ENCODE results near the gene FADS2.

The FADS2 gene

GRCh38 chr11:61781585-61781984 lies 46.5 kb upstream of the FADS2 start:
- no peak for TF ChIP-seq PKNOX1 (IDR thresholded peaks at IDR 0.05)
- TF ChIP-seq CTBP1 (IDR thresholded peaks at IDR 0.05; ENCODE audit: borderline replicate concordance) = no peak
- no peak for TF ChIP-seq ARNT (IDR thresholded peaks at IDR 0.05)
- TF ChIP-seq LEF1 (IDR thresholded peaks at IDR 0.05; ENCODE audit: borderline replicate concordance) = no peak
- TF ChIP-seq BHLHE40 (IDR thresholded peaks at IDR 0.05; ENCODE audit: borderline replicate concordance) = no peak
- TF ChIP-seq FOXA1 (IDR thresholded peaks at IDR 0.05) = no peak
- TF ChIP-seq NFRKB (IDR thresholded peaks at IDR 0.05) = no peak
- no peak for TF ChIP-seq SUZ12 (IDR thresholded peaks at IDR 0.05)
- no peak for TF ChIP-seq ELF4 (IDR thresholded peaks at IDR 0.05)
- POLR2A ChIA-PET = interaction anchor here (2.7 kb wide), 1 partner anchor 11 kb away, joined by 17 read pairs; the partner anchor contains the start of genes FEN1 and TMEM258
- no peak for DNase-seq (ENCODE audit: extremely low spot score)
- CTCF ChIA-PET = no interaction called here

DNA sequence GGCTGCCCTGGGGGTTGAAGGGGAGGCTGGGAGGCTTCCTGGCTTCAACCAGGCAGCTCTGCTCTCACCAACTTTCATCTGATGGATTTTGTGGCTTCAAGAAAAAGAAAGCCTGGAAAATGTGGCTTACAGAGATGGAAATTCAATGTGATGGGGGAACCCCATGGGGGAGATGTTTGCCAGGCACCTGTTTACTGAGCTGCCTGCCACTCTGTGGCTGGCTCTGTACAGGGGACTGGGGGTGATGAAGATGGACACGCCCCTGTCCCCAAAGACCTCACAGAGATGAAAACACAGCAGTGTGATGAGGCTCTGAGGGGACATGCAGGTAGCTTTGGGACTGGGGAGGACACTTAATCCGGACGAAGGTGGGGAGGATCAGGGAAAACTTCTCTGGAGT lies 45.8 kb upstream of the FADS2 start:
- TF ChIP-seq FOXA1 (IDR thresholded peaks at IDR 0.05) (no peak), ELF4 (IDR thresholded peaks at IDR 0.05) (no peak), SP1 (IDR thresholded peaks at IDR 0.05) (no peak), NFRKB (IDR thresholded peaks at IDR 0.05) (no peak), BHLHE40 (IDR thresholded peaks at IDR 0.05; ENCODE audit: borderline replicate concordance) (no peak), SUZ12 (IDR thresholded peaks at IDR 0.05) (no peak), FOXM1 (IDR thresholded peaks at IDR 0.05; ENCODE audit: borderline replicate concordance) (no peak), HDGF (IDR thresholded peaks at IDR 0.05; ENCODE audit: borderline replicate concordance) (no peak), ZNF384 (IDR thresholded peaks at IDR 0.05) (no peak), ARNT (IDR thresholded peaks at IDR 0.05) (no peak), CTBP1 (IDR thresholded peaks at IDR 0.05; ENCODE audit: borderline replicate concordance) (no peak), FOXK2 (IDR thresholded peaks at IDR 0.05) (no peak), LEF1 (IDR thresholded peaks at IDR 0.05; ENCODE audit: borderline replicate concordance) (no peak)
- DNase-seq (ENCODE audit: extremely low spot score) = no peak
- POLR2A ChIA-PET = interaction anchor here (0.7 to 2.7 kb wide), 2 partner anchors 10 to 35 kb away, joined by 3 to 17 read pairs; partner anchors contain the start of genes FEN1 and TMEM258
- CTCF ChIA-PET = interaction anchor here (0.7 kb wide), 1 partner anchor 305 kb away, joined by 3 read pairs; no protein-coding TSS in a partner anchor

- POLR2A ChIA-PET = interaction anchor here (0.7 to 2.7 kb wide), 2 partner anchors 10 to 35 kb away, joined by 3 to 17 read pairs; partner anchors contain the start of genes FEN1 and TMEM258
- TF ChIP-seq FOXA1 (IDR thresholded peaks at IDR 0.05) (no peak), L3MBTL2 (conservative IDR thresholded peaks at IDR 0.05) (no peak), BHLHE40 (IDR thresholded peaks at IDR 0.05; ENCODE audit: borderline replicate concordance) (no peak), CTBP1 (IDR thresholded peaks at IDR 0.05; ENCODE audit: borderline replicate concordance) (no peak)
- CTCF ChIA-PET = interaction anchor here (0.7 kb wide), 1 partner anchor 306 kb away, joined by 3 read pairs; no protein-coding TSS in a partner anchor
- no peak for DNase-seq (ENCODE audit: extremely low spot score)
Measured at GRCh38 chr11:61782841-61783240, 45.3 kb upstream of the FADS2 start.

DNA sequence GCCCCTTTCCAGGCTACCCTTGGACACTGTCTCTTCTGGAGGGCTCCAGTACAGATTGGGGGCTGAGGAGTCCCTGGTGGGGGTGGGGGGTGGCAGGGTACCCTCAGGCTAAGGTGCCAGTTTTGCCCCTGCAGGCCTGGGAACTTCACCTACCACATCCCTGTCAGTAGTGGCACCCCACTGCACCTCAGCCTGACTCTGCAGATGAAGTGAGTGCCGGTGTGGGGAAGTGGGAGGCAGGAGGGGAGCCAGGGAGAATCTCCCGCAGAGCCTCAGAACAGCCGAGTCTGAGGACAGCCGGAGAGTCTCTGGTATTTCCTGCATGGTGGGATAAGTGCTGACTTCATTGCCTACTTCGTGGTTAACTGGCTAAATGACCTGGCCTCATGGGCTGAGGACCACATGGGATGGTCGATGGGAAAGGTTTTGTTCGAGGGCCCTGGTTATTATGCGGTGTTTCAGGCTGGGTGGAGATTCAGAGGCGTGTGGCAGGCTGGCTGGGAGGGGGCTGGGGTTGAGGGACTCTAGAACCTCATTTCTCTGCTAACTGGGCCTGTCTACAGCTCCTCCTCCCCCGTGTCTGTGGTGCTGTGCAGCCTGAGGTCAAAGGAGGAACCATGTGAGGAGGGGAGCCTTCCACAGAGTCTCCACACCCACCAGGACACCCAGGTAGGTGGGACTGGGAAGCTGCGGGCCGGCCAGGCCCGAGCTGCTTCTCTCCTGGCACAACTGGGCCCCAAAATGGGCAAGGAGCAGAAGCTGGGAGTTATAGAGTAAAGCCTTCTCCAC lies 44.2 kb upstream of the FADS2 start:
- DNase-seq (ENCODE audit: extremely low spot score) = no peak
- ChIA-PET POLR2A (interaction anchor here (2.7 kb wide), 1 partner anchor 9 kb away, joined by 17 read pairs; the partner anchor contains the start of genes FEN1 and TMEM258), CTCF (no interaction called here)
- no peak for TF ChIP-seq SUZ12 (IDR thresholded peaks at IDR 0.05)
- no peak for TF ChIP-seq SP1 (IDR thresholded peaks at IDR 0.05)
- TF ChIP-seq FOXA1 (IDR thresholded peaks at IDR 0.05) = no peak
- TF ChIP-seq ELF4 (IDR thresholded peaks at IDR 0.05) = no peak
- no peak for TF ChIP-seq LEF1 (IDR thresholded peaks at IDR 0.05; ENCODE audit: borderline replicate concordance)
- TF ChIP-seq CTBP1 (IDR thresholded peaks at IDR 0.05; ENCODE audit: borderline replicate concordance) = no peak

DNA sequence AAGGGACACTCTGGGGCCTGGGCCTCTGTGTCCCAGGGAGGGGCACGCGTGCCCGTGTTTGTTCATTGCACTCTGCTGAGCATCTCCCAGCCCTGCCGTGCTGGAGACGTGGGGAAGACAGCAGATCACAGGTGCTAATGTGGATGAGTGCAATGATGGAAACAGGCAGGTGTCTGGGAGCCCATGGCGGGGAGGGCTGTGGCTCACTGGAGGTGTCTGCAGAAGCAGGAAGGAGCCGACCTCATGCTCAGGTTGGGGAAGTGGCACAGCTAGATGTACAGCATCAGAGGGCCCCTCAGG lies 43.6 kb upstream of the FADS2 start:
- no peak for DNase-seq (ENCODE audit: extremely low spot score)
- CTCF ChIA-PET = no interaction called here
- TF ChIP-seq ZNF384 (IDR thresholded peaks at IDR 0.05) (no peak), FOXK2 (IDR thresholded peaks at IDR 0.05) (no peak), CTBP1 (IDR thresholded peaks at IDR 0.05; ENCODE audit: borderline replicate concordance) (no peak), SUZ12 (IDR thresholded peaks at IDR 0.05) (no peak), L3MBTL2 (conservative IDR thresholded peaks at IDR 0.05) (no peak), FOXA1 (IDR thresholded peaks at IDR 0.05) (no peak), PKNOX1 (IDR thresholded peaks at IDR 0.05) (no peak), NFRKB (IDR thresholded peaks at IDR 0.05) (no peak), ARNT (IDR thresholded peaks at IDR 0.05) (no peak), TARDBP (IDR thresholded peaks at IDR 0.05) (no peak), SP1 (IDR thresholded peaks at IDR 0.05) (no peak), HDGF (IDR thresholded peaks at IDR 0.05; ENCODE audit: borderline replicate concordance) (no peak), LEF1 (IDR thresholded peaks at IDR 0.05; ENCODE audit: borderline replicate concordance) (no peak), BHLHE40 (IDR thresholded peaks at IDR 0.05; ENCODE audit: borderline replicate concordance) (no peak), FOXM1 (IDR thresholded peaks at IDR 0.05; ENCODE audit: borderline replicate concordance) (no peak), ELF4 (IDR thresholded peaks at IDR 0.05) (no peak)
- POLR2A ChIA-PET = interaction anchor here (0.6 kb wide), 1 partner anchor 370 kb away, joined by 3 read pairs; no protein-coding TSS in a partner anchor

- ChIA-PET CTCF (no interaction called here), POLR2A (no interaction called here)
- TF ChIP-seq BHLHE40 (IDR thresholded peaks at IDR 0.05; ENCODE audit: borderline replicate concordance) = no peak
- TF ChIP-seq FOXA1 (IDR thresholded peaks at IDR 0.05) = no peak
- TF ChIP-seq CTBP1 (IDR thresholded peaks at IDR 0.05; ENCODE audit: borderline replicate concordance) = no peak
- TF ChIP-seq FOXM1 (IDR thresholded peaks at IDR 0.05; ENCODE audit: borderline replicate concordance) = no peak
- no peak for TF ChIP-seq LEF1 (IDR thresholded peaks at IDR 0.05; ENCODE audit: borderline replicate concordance)
- TF ChIP-seq NFRKB (IDR thresholded peaks at IDR 0.05) = no peak
- no peak for TF ChIP-seq PKNOX1 (IDR thresholded peaks at IDR 0.05)
- no peak for DNase-seq (ENCODE audit: extremely low spot score)
Measured at GRCh38 chr11:61785837-61786402, 42.2 kb upstream of the FADS2 start.

Measured in HEK293T (cell line).